Natural killer cell treated with Interleukin-12 subunit alpha and Interleukin-12 subunit beta and Interleukin-15 and Interleukin-18, amount 100 ng/mL, for 72 hours (primary cell): Measurements from ENCODE around the gene ANKHD1. TPM values are rescaled to one million over a fixed set of nuclear protein-coding genes. Genes with fewer than 3 reads are reported as not detected.
A peak's percentile ranks its signal among the peaks of the same experiment; 100 is the strongest.

Source experiments
- ATAC-seq, 2 donors: fragments of 150-1000 bp; cut with Tn5 transposase in 1 of 2; sonication (Bioruptor Pico), chemical (Tn5 transposase) in 1 of 2; 2 replicates each; pipeline ENCODE4 v1.10.0; 2021
- DNase-seq: peaks from one replicate; pipeline ENCODE4 v3.0.0; 2022; ENCODE audit warnings: low spot score
- H3K27ac Mint-ChIP-seq, 2 donors: 1 replicate in 1 of 2; 2 replicates in 1 of 2; pipeline ENCODE4 v1.8.0; 2022; ENCODE audit warnings: mixed read lengths in 2 of 2, mild to moderate bottlenecking in 1 of 2, moderate library complexity in 1 of 2
- H3K27me3 Mint-ChIP-seq, 2 donors: 1 replicate in 1 of 2; 2 replicates in 1 of 2; pipeline ENCODE4 v1.8.0; 2022; ENCODE audit warnings: mixed read lengths in 2 of 2
- H3K36me3 Mint-ChIP-seq: one replicate; pipeline ENCODE4 v1.8.0; 2022; ENCODE audit warnings: mixed read lengths
- H3K4me1 Mint-ChIP-seq, 2 donors: 1 replicate in 1 of 2; 2 replicates in 1 of 2; pipeline ENCODE4 v1.8.0; 2022; ENCODE audit warnings: low read depth in 2 of 2, mixed read lengths in 2 of 2, mild to moderate bottlenecking in 1 of 2
- H3K4me3 Mint-ChIP-seq: one replicate; pipeline ENCODE4 v1.8.0; 2022; ENCODE audit warnings: mixed read lengths
- H3K9me3 Mint-ChIP-seq: 2 replicates; pipeline ENCODE4 v1.8.0; 2022; ENCODE audit warnings: mixed read lengths
- total RNA-seq, 2 donors: library from RNA; stranded (reverse); gene quantifications; one replicate each; pipeline ENCODE4 v1.2.3, GENCODE V29; 2022

The ANKHD1 gene
- total RNA-seq, 2 donors from 2014 or later, result 136 to 156 TPM

DNA sequence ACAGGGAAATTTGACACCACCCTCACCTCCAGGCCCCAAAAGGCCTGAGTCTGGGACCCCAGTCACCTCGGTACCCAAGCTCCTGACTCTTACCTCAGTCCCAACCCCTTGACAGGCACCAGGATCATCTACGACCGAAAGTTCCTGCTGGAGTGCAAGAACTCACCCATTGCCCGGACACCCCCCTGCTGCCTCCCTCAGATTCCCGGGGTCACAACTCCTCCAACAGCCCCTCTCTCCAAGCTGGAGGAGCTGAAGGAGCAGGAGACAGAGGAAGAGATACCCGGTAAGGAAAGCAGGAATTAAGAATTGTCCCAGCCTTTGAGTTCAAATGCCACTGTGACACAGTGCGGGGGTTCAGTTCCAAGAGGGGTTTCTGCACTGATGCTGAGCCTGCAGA is 147.2 kb downstream of the ANKHD1 start:
- Mint-ChIP-seq H3K27me3 (no peaks in the 10 kb centered on the region), H3K4me3 (peak overlapping the region; percentile 47), H3K4me1 (peaks cover 38 to 43% of the 10 kb centered on the region in 2 donors), H3K27ac (peak overlapping the region; percentile 75 to 93), H3K36me3 (peaks cover 28% of the 10 kb centered on the region), H3K9me3 (no peaks in the 10 kb centered on the region)
- no peak for ATAC-seq
- DNase-seq, result no peak

GRCh38 chr5:140549237-140550144 is 147.9 kb downstream of the ANKHD1 start:
- H3K36me3 Mint-ChIP-seq, result peaks cover 30% of the 10 kb centered on the region
- H3K27ac Mint-ChIP-seq, result peak overlapping the region; percentile 37 to 93
- H3K27me3 Mint-ChIP-seq, result no peaks in the 10 kb centered on the region
- peaks cover 45 to 48% of the 10 kb centered on the region in 2 donors for H3K4me1 Mint-ChIP-seq
- no peaks in the 10 kb centered on the region for H3K9me3 Mint-ChIP-seq
- DNase-seq (no peak), ATAC-seq (no peak)
- H3K4me3 Mint-ChIP-seq, result peak overlapping the region; percentile 47

GRCh38 chr5:140550147-140551079 is 148.8 kb downstream of the ANKHD1 start:
- Mint-ChIP-seq H3K36me3 (peaks cover 29% of the 10 kb centered on the region), H3K27ac (peak overlapping the region; percentile 63 to 79), H3K4me1 (peaks cover 53 to 55% of the 10 kb centered on the region in 2 donors), H3K27me3 (no peaks in the 10 kb centered on the region), H3K9me3 (no peaks in the 10 kb centered on the region), H3K4me3 (no peak overlapping the region)
- DNase-seq (no peak), ATAC-seq (no peak)

- ATAC-seq (no peak), DNase-seq (no peak)
- Mint-ChIP-seq H3K36me3 (peaks cover 42% of the 10 kb centered on the region), H3K27ac (peak overlapping the region; percentile 60 to 63), H3K9me3 (no peaks in the 10 kb centered on the region), H3K4me3 (no peak overlapping the region), H3K4me1 (peaks cover 63 to 68% of the 10 kb centered on the region in 2 donors), H3K27me3 (no peaks in the 10 kb centered on the region)
These were observed 150.2 kb downstream of the ANKHD1 start for GRCh38 chr5:140551872-140552271.

DNA sequence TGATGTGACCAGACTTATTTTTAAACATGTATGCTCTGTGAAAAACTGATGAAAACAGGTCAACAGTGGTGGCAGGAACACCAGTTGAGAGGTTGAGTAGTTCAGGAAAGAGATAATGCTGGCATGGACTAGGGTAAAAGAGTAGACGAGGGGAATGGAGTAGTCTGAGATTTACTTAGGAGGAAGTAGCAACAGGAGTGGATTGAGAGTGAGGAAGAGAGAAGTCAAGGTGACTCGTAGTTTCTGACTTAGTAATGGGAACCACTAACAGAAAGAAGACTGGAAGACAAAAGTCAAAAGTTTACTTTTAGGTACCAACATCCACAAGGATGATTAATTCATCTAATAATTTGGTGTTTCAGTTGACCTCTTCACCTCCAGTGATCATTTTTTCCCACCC is 152.0 kb downstream of the ANKHD1 start:
- Mint-ChIP-seq H3K4me3 (peak overlapping the region; percentile 89), H3K9me3 (no peaks in the 10 kb centered on the region), H3K27me3 (no peaks in the 10 kb centered on the region), H3K4me1 (peaks cover 62 to 70% of the 10 kb centered on the region in 2 donors), H3K27ac (peak overlapping the region; percentile 53 to 91), H3K36me3 (peaks cover 42% of the 10 kb centered on the region)
- DNase-seq, result no peak
- ATAC-seq, result no peak

DNA sequence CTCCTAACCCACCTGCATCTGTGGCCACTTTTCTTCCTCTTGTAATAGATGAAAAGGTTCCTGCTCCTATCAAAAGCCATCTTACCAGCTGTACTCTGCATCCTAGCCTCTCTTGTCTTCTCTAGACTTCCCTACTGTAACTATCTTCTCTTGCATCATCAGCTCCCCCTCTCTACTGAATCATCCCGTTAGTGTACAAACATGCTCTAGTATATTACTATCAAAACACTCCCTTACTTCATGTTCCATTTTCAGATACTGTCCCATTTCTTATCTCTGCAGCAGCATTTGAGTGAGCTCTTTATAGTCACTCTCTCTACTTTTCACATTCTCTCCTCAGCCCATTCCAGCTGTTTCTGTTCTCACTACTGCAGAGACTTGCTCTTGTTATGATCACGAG is 152.8 kb downstream of the ANKHD1 start:
- Mint-ChIP-seq H3K4me3 (peak overlapping the region; percentile 89), H3K27ac (peak overlapping the region; percentile 53 to 91), H3K4me1 (peaks cover 54 to 66% of the 10 kb centered on the region in 2 donors), H3K36me3 (peaks cover 42% of the 10 kb centered on the region), H3K27me3 (no peaks in the 10 kb centered on the region), H3K9me3 (no peaks in the 10 kb centered on the region)
- DNase-seq (no peak), ATAC-seq (no peak)

GRCh38 chr5:140555747-140556312 is 154.2 kb downstream of the ANKHD1 start:
- H3K27ac Mint-ChIP-seq, result peak overlapping the region; percentile 53 to 91
- no peaks in the 10 kb centered on the region for H3K9me3 Mint-ChIP-seq
- H3K27me3 Mint-ChIP-seq, result no peaks in the 10 kb centered on the region
- ATAC-seq (no peak), DNase-seq (no peak)
- peaks cover 48 to 58% of the 10 kb centered on the region in 2 donors for H3K4me1 Mint-ChIP-seq
- peaks cover 33% of the 10 kb centered on the region for H3K36me3 Mint-ChIP-seq
- H3K4me3 Mint-ChIP-seq, result peak overlapping the region; percentile 89

GRCh38 chr5:140556438-140556837 is 154.8 kb downstream of the ANKHD1 start:
- H3K36me3 Mint-ChIP-seq, result peaks cover 28% of the 10 kb centered on the region
- H3K9me3 Mint-ChIP-seq, result no peaks in the 10 kb centered on the region
- H3K27me3 Mint-ChIP-seq, result no peaks in the 10 kb centered on the region
- peaks cover 45 to 54% of the 10 kb centered on the region in 2 donors for H3K4me1 Mint-ChIP-seq
- peak overlapping the region; percentile 89 for H3K4me3 Mint-ChIP-seq
- peak overlapping the region; percentile 53 to 91 for H3K27ac Mint-ChIP-seq
- ATAC-seq (peak; percentile 34 to 42), DNase-seq (no peak)

DNA sequence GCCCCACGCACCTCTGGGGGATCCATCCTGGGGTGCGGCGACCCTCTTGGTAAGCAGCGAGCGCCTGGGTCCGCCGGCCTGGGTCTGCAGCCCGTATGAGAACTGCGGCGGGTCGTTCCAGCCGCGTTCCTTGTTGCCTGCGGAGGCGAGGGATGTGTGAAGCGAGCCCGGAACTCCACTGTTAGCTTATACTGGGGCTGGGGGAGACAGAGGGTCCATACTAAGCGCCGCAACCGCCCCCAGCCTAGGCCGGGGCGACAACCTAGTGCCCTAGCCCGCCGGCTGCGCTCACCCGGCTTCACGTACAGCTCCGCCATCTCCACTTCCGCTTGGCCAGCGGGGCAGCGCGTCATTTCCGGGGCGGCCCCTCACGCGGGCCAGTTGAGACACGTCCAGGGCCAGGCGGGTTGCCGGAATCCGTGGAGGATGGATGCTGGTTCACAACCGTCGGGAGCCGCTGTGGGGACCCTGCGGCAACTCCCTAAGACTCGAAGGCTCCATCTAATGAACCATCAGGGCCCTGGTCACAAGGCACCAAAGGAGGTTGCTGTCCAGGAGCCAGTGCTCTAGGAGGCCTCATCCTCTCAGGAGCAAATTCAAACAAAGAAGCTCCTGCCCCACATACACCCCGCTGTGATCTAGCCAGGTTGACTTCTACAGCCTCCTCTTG is 155.6 kb downstream of the ANKHD1 start, which contains the start of gene SRA1:
TSS of gene SRA1 (minus strand) at position 338 of the 670 bp plus-strand sequence. CDS start at position 317, 21 bp downstream.
- Mint-ChIP-seq H3K4me3 (peak within 1 kb of the TSS; percentile 89), H3K4me1 (peaks cover 44 to 50% of the 10 kb centered on the region in 2 donors)
- ATAC-seq, result peak; percentile 97

GRCh38 chr5:140557965-140558364 is 156.3 kb downstream of the ANKHD1 start:
- H3K27ac Mint-ChIP-seq, result peak overlapping the region; percentile 53 to 91
- peak overlapping the region; percentile 89 for H3K4me3 Mint-ChIP-seq
- peaks cover 23% of the 10 kb centered on the region for H3K36me3 Mint-ChIP-seq
- H3K9me3 Mint-ChIP-seq, result no peaks in the 10 kb centered on the region
- ATAC-seq (no peak), DNase-seq (no peak)
- H3K27me3 Mint-ChIP-seq, result no peaks in the 10 kb centered on the region
- H3K4me1 Mint-ChIP-seq, result peaks cover 45 to 46% of the 10 kb centered on the region in 2 donors

More for the DNA sequence above, 155.6 kb downstream of the ANKHD1 start, which contains the start of gene SRA1:
- Mint-ChIP-seq H3K9me3 (no peaks in the 10 kb centered on the region), H3K36me3 (peaks cover 27% of the 10 kb centered on the region), H3K27ac (peak within 1 kb of the TSS; percentile 53 to 91), H3K27me3 (no peaks in the 10 kb centered on the region)
- DNase-seq, result peak; percentile 95

- ATAC-seq, result no peak
- Mint-ChIP-seq H3K36me3 (peaks cover 21% of the 10 kb centered on the region), H3K4me3 (no peak overlapping the region), H3K4me1 (peaks cover 39 to 41% of the 10 kb centered on the region in 2 donors), H3K9me3 (no peaks in the 10 kb centered on the region), H3K27me3 (no peaks in the 10 kb centered on the region), H3K27ac (peak overlapping the region in 1 of 2 donors; percentile 91)
- DNase-seq, result no peak
These were observed 156.9 kb downstream of the ANKHD1 start for GRCh38 chr5:140558542-140558941.

GRCh38 chr5:140560227-140560626 is 158.6 kb downstream of the ANKHD1 start:
- no peak for ATAC-seq
- H3K9me3 Mint-ChIP-seq, result no peaks in the 10 kb centered on the region
- peaks cover 32 to 34% of the 10 kb centered on the region in 2 donors for H3K4me1 Mint-ChIP-seq
- H3K27me3 Mint-ChIP-seq, result no peaks in the 10 kb centered on the region
- no peak overlapping the region for H3K27ac Mint-ChIP-seq
- H3K36me3 Mint-ChIP-seq, result peaks cover 18% of the 10 kb centered on the region
- no peak overlapping the region for H3K4me3 Mint-ChIP-seq
- no peak for DNase-seq
